MM.1S (cell line): ENCODE data around the gene TM4SF18.

Experiments
- DNase-seq: peaks from one replicate; pipeline ENCODE4 v3.0.0-alpha.2; 2015
- H2AFZ ChIP-seq: fragments of 300-600 bp; sonication (generic); 2 replicates; pipeline ENCODE4 v1.6.0; 2016; ENCODE audit warnings: antibody characterized with exemption, low read length
- H3F3A ChIP-seq: fragments of 300-600 bp; sonication (generic); 2 replicates; pipeline ENCODE4 v1.6.1; 2016; ENCODE audit warnings: mild to moderate bottlenecking, antibody characterized with exemption, low read length, moderate library complexity, mixed read lengths; ENCODE audit not compliant: insufficient read depth
- H3K27ac ChIP-seq: fragments of 300-600 bp; sonication (generic); 2 replicates; pipeline ENCODE4 v1.5.1; 2016; ENCODE audit warnings: mild to moderate bottlenecking, low read length
- H3K27me3 ChIP-seq: fragments of 300-600 bp; sonication (generic); replicated peaks from 2 replicates; pipeline ENCODE4 v1.6.0; 2016; ENCODE audit warnings: low read length; ENCODE audit not compliant: insufficient read depth
- H3K36me3 ChIP-seq: fragments of 300-600 bp; sonication (generic); replicated peaks from 2 replicates; pipeline ENCODE4 v1.6.1; 2016; ENCODE audit warnings: mild to moderate bottlenecking, low read length, mixed read lengths; ENCODE audit not compliant: insufficient read depth
- H3K4me1 ChIP-seq: fragments of 300-600 bp; sonication (generic); 2 replicates; pipeline ENCODE4 v1.6.1; 2016; ENCODE audit warnings: low read length, mixed read lengths
- H3K4me2 ChIP-seq: fragments of 300-600 bp; sonication (generic); 2 replicates; pipeline ENCODE4 v1.6.0; 2016; ENCODE audit warnings: low read depth, low read length
- H3K4me3 ChIP-seq: fragments of 300-600 bp; sonication (generic); 2 replicates; pipeline ENCODE4 v1.5.1; 2016; ENCODE audit warnings: low read length, mixed read lengths
- H3K79me2 ChIP-seq: fragments of 300-600 bp; sonication (generic); 2 replicates; pipeline ENCODE4 v1.6.1; 2016; ENCODE audit warnings: mixed run types, low read length, mixed read lengths
- H3K9ac ChIP-seq: fragments of 300-600 bp; sonication (generic); 2 replicates; pipeline ENCODE4 v1.6.1; 2016; ENCODE audit warnings: low read length, mixed read lengths
- H3K9me2 ChIP-seq: fragments of 300-600 bp; sonication (generic); replicated peaks from 2 replicates; pipeline ENCODE4 v1.6.1; 2016; ENCODE audit warnings: mild to moderate bottlenecking, low read length, mixed read lengths; ENCODE audit not compliant: insufficient read depth
- H3K9me3 ChIP-seq: fragments of 300-600 bp; sonication (generic); replicated peaks from 2 replicates; pipeline ENCODE4 v1.6.1; 2016; ENCODE audit warnings: mild to moderate bottlenecking, low read length, mixed read lengths; ENCODE audit not compliant: insufficient read depth
- H4K20me1 ChIP-seq: fragments of 300-600 bp; sonication (generic); 2 replicates; pipeline ENCODE4 v1.6.1; 2016; ENCODE audit warnings: mild to moderate bottlenecking, low read length, moderate library complexity, mixed read lengths; ENCODE audit not compliant: insufficient read depth
- EZH2 ChIP-seq: fragments of 300-600 bp; sonication (generic); optimal IDR thresholded peaks from 2 replicates; pipeline ENCODE3; 2017; ENCODE audit warnings: low read depth, mild to moderate bottlenecking, antibody characterized with exemption, low read length, mixed read lengths
- EZH2phosphoT487 ChIP-seq: fragments of 300-600 bp; sonication (generic); IDR thresholded peaks from 2 replicates; pipeline ENCODE4 v1.6.1; 2018; ENCODE audit warnings: antibody characterized with exemption, low read length
- TF ChIP-seq, protein P1 (sequence below): fragments of 300-600 bp; sonication (generic); IDR thresholded peaks from 2 replicates; pipeline ENCODE4 v1.5.1; 2016; ENCODE audit warnings: antibody characterized with exemption, low read length, mixed read lengths

TM4SF18 gene

DNA sequence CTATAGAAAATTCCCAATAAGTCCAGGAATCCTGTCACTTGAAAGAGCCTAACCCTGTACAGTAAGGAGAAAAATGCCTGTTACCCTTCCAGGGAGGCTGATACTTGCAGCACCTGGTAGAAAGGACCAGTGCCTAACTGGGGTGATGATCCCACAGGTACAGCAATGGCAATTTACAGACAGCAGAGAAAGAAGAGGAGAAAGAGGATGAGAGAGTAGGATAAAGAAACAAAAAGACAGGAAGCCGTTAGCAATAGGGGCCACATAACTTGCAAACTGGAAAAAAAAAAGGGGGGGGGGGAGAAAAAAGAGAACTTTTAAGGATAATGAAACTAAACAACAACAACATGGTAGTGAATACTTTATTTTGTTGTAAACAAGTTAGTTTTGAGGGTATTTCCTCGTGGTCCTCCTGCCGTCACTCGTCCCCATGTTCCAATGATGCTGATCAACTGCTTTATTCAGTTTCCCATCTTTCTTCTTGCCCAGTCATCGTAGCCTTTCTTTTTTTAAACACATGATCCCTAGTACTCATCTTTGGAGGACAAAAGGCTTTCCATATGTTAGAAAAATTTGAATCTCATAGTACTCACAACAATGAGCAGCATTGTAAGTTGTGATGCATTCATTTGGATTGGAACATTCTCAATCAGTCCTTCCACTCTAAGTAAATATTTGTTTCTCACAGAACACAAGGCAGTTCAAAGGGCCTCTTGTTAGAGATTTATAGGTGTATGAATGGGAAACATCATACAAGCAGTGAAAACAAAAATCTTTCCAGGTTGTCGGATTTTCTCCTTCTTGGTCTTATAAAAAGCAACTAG is 35.5 kb upstream of the TM4SF18 start:
- Histone ChIP-seq H3K9me2 (no peaks in the 10 kb centered on the region), H3K9ac (no peak overlapping the region), H3K27me3 (no peaks in the 10 kb centered on the region), H3K36me3 (no peaks in the 10 kb centered on the region), H3K27ac (no peak overlapping the region), H3K4me3 (no peak overlapping the region), H4K20me1 (no peaks in the 10 kb centered on the region), H3K4me2 (no peak overlapping the region), H3F3A (no peaks in the 10 kb centered on the region), H3K4me1 (no peaks in the 10 kb centered on the region), H3K79me2 (no peaks in the 10 kb centered on the region), H3K9me3 (no peaks in the 10 kb centered on the region), H2AFZ (no peak overlapping the region)
- DNase-seq: no peak
- TF ChIP-seq EZH2 (no peak), EZH2phosphoT487 (no peak)
- TF ChIP-seq, protein P1, sequence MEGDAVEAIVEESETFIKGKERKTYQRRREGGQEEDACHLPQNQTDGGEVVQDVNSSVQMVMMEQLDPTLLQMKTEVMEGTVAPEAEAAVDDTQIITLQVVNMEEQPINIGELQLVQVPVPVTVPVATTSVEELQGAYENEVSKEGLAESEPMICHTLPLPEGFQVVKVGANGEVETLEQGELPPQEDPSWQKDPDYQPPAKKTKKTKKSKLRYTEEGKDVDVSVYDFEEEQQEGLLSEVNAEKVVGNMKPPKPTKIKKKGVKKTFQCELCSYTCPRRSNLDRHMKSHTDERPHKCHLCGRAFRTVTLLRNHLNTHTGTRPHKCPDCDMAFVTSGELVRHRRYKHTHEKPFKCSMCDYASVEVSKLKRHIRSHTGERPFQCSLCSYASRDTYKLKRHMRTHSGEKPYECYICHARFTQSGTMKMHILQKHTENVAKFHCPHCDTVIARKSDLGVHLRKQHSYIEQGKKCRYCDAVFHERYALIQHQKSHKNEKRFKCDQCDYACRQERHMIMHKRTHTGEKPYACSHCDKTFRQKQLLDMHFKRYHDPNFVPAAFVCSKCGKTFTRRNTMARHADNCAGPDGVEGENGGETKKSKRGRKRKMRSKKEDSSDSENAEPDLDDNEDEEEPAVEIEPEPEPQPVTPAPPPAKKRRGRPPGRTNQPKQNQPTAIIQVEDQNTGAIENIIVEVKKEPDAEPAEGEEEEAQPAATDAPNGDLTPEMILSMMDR: no peak

DNA sequence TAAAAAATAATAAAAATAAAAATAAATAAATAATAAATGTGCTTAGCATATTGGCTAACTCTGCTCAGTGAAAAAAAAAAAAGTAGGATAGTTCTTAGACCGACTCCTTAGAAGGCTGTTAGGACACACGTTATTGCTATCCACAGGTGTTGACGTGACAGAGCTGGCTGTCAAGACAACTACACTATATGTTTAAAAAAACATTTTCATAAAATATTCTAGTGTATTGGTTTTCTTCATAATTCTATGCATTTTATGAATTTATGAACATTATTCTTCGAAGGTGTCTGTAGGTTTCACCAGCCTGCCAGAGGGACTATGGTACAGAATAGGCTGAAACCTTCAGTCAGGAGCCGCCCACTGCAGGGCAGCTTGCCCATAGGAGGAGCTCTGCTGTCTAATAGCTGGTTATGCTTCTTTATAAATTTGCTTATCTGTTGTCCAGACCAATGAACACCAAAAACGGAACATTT is 34.8 kb upstream of the TM4SF18 start:
- Histone ChIP-seq H3K4me1 (no peaks in the 10 kb centered on the region), H3K4me3 (no peak overlapping the region), H3K9ac (no peak overlapping the region), H4K20me1 (no peaks in the 10 kb centered on the region), H3K27ac (no peak overlapping the region), H3F3A (no peaks in the 10 kb centered on the region), H3K9me3 (no peaks in the 10 kb centered on the region), H3K9me2 (no peaks in the 10 kb centered on the region), H3K4me2 (no peak overlapping the region), H3K27me3 (no peaks in the 10 kb centered on the region), H3K79me2 (no peaks in the 10 kb centered on the region), H2AFZ (no peak overlapping the region), H3K36me3 (no peaks in the 10 kb centered on the region)
- TF ChIP-seq, protein P1: no peak
- TF ChIP-seq EZH2phosphoT487 (no peak), EZH2 (no peak)
- DNase-seq: no peak

DNA sequence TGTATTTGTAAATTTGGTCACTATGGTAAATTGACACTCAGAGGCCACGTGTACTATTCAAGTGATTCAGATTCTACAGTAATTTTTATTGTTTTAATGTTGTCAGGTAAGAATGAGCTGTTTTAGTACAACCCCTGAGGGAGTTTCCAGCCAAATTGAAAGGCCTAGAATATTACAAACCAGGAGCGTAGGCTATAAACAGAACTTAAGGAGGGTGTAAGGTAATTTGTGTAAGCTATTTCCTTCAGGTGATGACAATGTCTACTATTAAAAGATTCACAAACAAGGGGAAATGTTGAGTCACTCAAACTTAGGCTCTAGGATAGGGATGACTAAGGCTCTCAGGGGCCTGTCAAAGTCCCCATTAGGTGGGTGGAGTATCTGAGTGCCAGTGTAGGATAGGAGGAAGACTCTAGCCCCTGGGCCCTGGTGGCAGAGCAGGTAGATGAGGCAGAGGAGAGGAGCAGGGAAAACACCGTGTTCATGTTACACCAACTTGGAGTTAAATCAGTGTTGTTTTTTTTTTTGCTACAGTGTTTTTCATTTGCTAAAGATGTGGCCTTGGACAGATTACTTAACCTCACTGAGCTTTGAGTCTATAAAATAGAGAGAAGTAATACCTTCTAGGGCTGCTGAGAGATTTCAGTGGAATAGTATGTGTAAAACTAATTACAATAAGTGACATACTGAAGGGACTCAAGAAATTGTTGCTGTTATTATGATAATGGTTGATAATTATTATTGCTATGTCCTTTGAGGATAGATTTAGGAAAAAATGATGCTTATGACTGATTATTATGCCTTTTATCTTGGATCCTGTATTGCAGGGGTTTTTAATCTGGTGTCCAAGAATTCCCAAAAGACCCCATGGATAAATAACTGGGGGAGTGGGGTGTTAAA is 33.8 kb upstream of the TM4SF18 start:
- Histone ChIP-seq H3K79me2 (no peaks in the 10 kb centered on the region), H3K9me3 (no peaks in the 10 kb centered on the region), H3K36me3 (no peaks in the 10 kb centered on the region), H3K4me2 (no peak overlapping the region), H3K9me2 (no peaks in the 10 kb centered on the region), H3K27ac (no peak overlapping the region), H4K20me1 (no peaks in the 10 kb centered on the region), H3K9ac (no peak overlapping the region), H3K4me1 (no peaks in the 10 kb centered on the region), H3F3A (no peaks in the 10 kb centered on the region), H2AFZ (no peak overlapping the region), H3K27me3 (no peaks in the 10 kb centered on the region), H3K4me3 (no peak overlapping the region)
- no peak for TF ChIP-seq EZH2phosphoT487
- no peak for TF ChIP-seq EZH2
- TF ChIP-seq, protein P1: no peak
- no peak for DNase-seq
